Measurements from ENCODE around the gene KRT77.

KRT77 gene

GRCh38 chr12:52650520-52651081 lies 52.7 kb downstream of the KRT77 start:
- DNase-seq = peak; percentile 62

GRCh38 chr12:52649066-52649465 lies 54.3 kb downstream of the KRT77 start:
- no peak for DNase-seq

DNA sequence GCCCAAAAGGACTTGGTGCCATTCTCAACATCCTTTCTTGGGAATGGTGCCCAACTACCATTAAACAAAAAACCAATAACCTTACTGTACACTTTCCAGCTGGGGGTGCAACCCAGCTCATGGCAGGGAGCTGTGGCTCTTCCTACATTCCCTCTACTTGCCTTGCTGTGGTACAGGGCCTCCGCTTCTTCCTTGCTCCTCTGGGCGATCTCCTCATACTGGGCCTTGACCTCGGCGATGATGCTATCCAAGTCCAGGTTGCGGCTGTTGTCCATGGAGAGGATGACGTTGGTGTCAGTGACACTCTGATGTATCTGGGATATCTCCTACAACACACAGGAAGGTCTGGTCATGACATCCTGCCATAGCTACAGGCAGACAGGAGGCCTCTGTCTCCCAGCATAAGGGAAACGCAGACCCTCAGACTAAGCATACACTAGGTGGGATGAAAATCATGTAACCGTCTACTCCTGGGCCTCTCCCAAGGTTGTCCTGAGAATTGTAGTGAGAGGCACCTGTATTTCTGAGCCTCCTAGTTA lies 55.2 kb downstream of the KRT77 start:
- no peak for DNase-seq

- DNase-seq = no peak
Measured at GRCh38 chr12:52647601-52648000, 55.7 kb downstream of the KRT77 start.

DNA sequence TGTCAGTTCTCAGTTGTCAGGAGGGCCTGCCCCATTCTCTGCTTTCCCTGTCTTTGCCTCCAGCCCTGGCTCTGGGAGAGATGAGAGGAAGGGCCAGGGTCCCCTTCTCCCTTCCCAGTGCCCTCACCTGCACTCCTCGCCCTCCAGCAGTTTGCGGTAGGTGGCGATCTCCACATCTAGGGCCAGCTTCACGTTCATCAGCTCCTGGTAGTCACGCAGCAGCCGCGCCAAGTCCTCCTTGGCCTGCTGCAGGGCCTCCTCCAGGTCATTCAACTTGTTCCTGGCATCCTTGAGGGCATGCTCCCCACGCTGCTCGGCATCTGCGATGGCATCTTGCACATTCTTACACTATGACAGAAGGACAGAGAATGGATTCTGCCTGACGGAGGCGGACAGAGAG lies 56.7 kb downstream of the KRT77 start:
- no peak for DNase-seq

GRCh38 chr12:52645982-52646381 lies 57.3 kb downstream of the KRT77 start:
- no peak for DNase-seq

- DNase-seq = no peak
Measured at GRCh38 chr12:52645120-52645761, 58.1 kb downstream of the KRT77 start.

DNA sequence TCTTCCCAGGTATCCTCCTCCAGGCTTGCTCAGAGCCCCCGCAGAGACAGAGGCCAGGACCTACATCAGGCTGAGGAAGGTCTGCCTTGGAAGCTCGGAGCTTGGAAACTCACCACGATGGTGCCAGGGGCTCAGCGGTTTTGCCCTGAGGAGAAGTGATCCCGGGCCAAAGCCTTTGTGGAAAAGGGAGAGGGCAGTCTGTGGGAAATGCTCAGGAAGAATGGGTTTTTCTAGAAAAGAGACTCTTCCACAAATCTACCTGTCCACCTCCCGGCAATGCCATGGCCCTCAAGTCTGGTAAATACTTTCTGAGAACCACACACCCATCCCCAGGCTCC lies 59.3 kb downstream of the KRT77 start:
- DNase-seq = no peak

- no peak for DNase-seq
Measured at GRCh38 chr12:52643233-52644077, 59.9 kb downstream of the KRT77 start.

DNA sequence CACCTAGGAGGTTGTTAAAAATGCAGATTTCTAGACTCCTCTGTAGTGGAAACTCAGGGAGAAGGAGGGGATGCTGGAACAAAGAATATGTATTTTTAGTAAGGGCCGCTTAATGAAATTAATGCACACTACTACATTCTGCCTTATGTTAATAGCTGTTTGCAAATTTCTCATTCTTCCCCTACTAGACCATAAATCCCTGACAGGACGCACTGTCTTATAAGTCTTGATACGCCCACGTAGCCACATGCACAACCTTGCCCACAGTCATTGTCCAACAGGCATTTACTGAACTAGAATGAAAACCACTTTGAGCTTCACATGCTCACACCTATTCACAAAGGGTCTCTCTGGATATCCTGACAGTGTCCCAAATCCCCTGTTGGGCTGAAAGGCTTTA lies 61.9 kb downstream of the KRT77 start:
- DNase-seq = no peak

Measured in RPMI8226 (cell line).